HEK293T (cell line): Measurements from ENCODE around the gene KCND3.

Source experiments
- CTCF ChIA-PET: fragments of 350-600 bp; formaldehyde crosslinking; extraction: SDS; loops from one replicate; lab custom pipeline; 2021; ENCODE audit warnings: antibody characterized with exemption, inconsistent platforms; lab: Yijun Ruan, JAX
- POLR2A ChIA-PET: fragments of 350-600 bp; formaldehyde crosslinking; extraction: SDS; loops from one replicate; lab custom pipeline; 2020; ENCODE audit warnings: antibody characterized with exemption, inconsistent platforms; lab: Yijun Ruan, JAX
- DNase-seq: peaks from one replicate; pipeline ENCODE4 v3.0.0; 2012; ENCODE audit warnings: mixed read lengths; ENCODE audit errors: extremely low spot score
- ARNT ChIP-seq: fragments of 450-650 bp; IDR thresholded peaks from 2 replicates; pipeline ENCODE4 v1.6.1; 2017; ENCODE audit warnings: mild to moderate bottlenecking
- BHLHE40 ChIP-seq: fragments of 450-650 bp; IDR thresholded peaks from 2 replicates; pipeline ENCODE4 v1.6.1; 2016; ENCODE audit warnings: mild to moderate bottlenecking, moderate library complexity, borderline replicate concordance
- CTBP1 ChIP-seq: fragments of 450-650 bp; IDR thresholded peaks from 2 replicates; pipeline ENCODE4 v1.6.1; 2016; ENCODE audit warnings: borderline replicate concordance
- ELF4 ChIP-seq: fragments of 450-650 bp; IDR thresholded peaks from 2 replicates; pipeline ENCODE4 v1.6.1; 2017; ENCODE audit warnings: antibody characterized with exemption
- FOXA1 ChIP-seq: fragments of 450-650 bp; IDR thresholded peaks from 2 replicates; pipeline ENCODE4 v1.6.1; 2016; ENCODE audit warnings: mild to moderate bottlenecking
- FOXK2 ChIP-seq: fragments of 450-650 bp; IDR thresholded peaks from 2 replicates; pipeline ENCODE4 v1.6.1; 2016; ENCODE audit warnings: mild to moderate bottlenecking
- FOXM1 ChIP-seq: fragments of 450-650 bp; IDR thresholded peaks from 2 replicates; pipeline ENCODE4 v1.6.1; 2017; ENCODE audit warnings: mild to moderate bottlenecking, borderline replicate concordance
- HDGF ChIP-seq: fragments of 450-650 bp; IDR thresholded peaks from 2 replicates; pipeline ENCODE4 v1.6.1; 2017; ENCODE audit warnings: antibody characterized with exemption, borderline replicate concordance
- L3MBTL2 ChIP-seq: fragments of 450-650 bp; conservative IDR thresholded peaks from 2 replicates; pipeline ENCODE4 v1.6.1; 2016; ENCODE audit warnings: mild to moderate bottlenecking
- LEF1 ChIP-seq: fragments of 450-650 bp; IDR thresholded peaks from 2 replicates; pipeline ENCODE4 v1.6.1; 2017; ENCODE audit warnings: mild to moderate bottlenecking, borderline replicate concordance
- NFRKB ChIP-seq: fragments of 450-650 bp; IDR thresholded peaks from 2 replicates; pipeline ENCODE4 v1.6.1; 2016; ENCODE audit warnings: mild to moderate bottlenecking, moderate library complexity
- SP1 ChIP-seq: fragments of 450-650 bp; IDR thresholded peaks from 2 replicates; pipeline ENCODE4 v1.6.1; 2017
- SUZ12 ChIP-seq: fragments of 450-650 bp; IDR thresholded peaks from 2 replicates; pipeline ENCODE4 v1.6.1; 2016; ENCODE audit warnings: mild to moderate bottlenecking
- TARDBP ChIP-seq: fragments of 450-650 bp; IDR thresholded peaks from 2 replicates; pipeline ENCODE4 v1.6.1; 2016
- ZNF384 ChIP-seq: fragments of 450-650 bp; IDR thresholded peaks from 2 replicates; pipeline ENCODE4 v1.6.1; 2016
- TF ChIP-seq, protein P1 (sequence below): fragments of 450-650 bp; IDR thresholded peaks from 2 replicates; pipeline ENCODE4 v1.6.1; 2016

The KCND3 gene

DNA sequence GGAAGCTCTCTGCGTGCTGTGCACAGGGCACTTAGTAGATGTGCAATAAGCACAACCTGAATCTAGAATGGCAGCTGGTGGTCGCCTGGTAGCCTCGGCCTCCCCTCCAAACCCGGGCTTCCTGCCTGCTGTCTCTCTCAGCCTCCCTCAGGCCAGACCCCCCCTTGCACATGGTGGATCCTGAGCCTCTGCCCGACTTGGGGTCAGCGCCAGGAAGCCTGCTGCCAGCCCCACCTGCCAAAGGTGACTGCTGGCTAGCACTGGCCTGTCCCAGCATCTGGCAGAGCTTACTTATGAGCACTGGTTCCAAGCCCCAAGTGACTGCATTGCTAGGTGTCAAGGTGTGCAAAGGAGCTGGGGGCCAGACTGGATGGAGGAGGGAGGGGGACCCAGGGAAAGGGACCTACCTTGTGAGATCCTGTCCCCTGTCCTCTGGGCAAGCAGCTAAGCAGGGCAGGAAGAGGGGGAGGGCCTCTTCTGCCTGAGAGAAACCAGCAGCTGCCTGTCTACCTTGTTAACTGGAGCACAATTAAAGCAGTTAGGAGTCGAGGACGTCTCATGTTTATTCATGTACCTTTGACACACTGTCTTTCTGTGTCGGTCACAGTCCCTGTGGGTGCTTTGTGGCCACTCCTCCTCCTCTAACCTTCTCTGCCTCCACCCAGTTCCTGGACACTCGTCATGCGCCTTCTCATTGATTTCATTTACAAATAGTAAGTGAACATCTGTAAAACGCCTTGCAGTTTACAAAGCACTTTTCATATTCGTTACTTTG, 132.9 kb downstream of the KCND3 start:
- DNase-seq, result no peak
- TF ChIP-seq TARDBP (no peak), FOXK2 (no peak), HDGF (no peak), NFRKB (no peak), BHLHE40 (no peak), SUZ12 (no peak), ARNT (no peak), LEF1 (no peak), SP1 (no peak), CTBP1 (no peak), ELF4 (no peak), L3MBTL2 (no peak), ZNF384 (no peak), FOXM1 (no peak)
- TF ChIP-seq, protein P1, sequence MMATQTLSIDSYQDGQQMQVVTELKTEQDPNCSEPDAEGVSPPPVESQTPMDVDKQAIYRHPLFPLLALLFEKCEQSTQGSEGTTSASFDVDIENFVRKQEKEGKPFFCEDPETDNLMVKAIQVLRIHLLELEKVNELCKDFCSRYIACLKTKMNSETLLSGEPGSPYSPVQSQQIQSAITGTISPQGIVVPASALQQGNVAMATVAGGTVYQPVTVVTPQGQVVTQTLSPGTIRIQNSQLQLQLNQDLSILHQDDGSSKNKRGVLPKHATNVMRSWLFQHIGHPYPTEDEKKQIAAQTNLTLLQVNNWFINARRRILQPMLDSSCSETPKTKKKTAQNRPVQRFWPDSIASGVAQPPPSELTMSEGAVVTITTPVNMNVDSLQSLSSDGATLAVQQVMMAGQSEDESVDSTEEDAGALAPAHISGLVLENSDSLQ, result no peak
- POLR2A ChIA-PET, result no interaction called here
- CTCF ChIA-PET, result no interaction called here

DNA sequence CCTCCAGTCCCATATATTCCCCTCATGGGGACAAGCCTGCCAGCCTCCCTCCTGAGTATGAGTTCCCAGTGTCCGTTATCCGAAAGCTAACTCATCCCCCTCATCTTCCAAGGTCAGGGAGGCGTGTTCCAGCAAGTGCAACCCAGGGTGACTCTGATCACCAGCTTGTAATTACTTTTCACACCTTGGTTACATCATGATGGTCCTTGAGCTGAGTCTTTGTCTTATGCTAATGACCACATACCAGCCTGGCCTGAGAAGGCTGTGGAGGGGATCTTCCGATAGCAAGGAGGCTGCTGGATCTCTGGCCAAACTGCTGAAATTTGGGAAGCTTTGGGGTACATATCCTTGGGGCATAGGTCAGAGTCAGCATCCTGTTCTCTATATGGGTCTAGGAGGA, 134.2 kb downstream of the KCND3 start:
- ChIA-PET CTCF (no interaction called here), POLR2A (no interaction called here)
- TF ChIP-seq L3MBTL2 (no peak), ZNF384 (no peak), SUZ12 (no peak), HDGF (no peak), BHLHE40 (no peak), ELF4 (no peak)
- TF ChIP-seq, protein P1, result no peak
- no peak for DNase-seq

DNA sequence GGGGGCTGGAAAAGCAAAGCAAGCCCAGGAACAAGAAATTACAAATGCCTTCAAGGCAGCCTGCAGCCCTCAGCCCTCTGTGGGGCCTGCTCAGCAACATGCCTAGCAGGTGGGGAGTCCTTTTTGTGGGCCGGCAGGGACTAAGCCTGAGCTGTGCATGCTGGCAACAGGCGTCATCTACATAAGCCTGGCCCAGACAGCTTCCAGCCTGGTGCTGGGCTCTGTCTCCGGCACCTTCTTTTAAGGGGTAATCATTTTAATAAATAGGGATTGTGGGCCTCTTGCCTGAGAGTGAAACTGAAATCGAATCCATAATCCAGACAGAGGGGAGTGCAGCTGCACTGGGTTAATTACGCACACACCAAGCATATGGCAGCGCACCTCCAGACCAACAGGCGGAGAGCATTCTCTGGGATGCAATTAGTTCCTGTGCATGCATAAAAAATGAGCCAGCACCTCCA, 137.2 kb downstream of the KCND3 start:
- CTCF ChIA-PET, result interaction anchor here (0.6 kb wide), 1 partner anchor 682 kb away, joined by 3 read pairs; no protein-coding TSS in a partner anchor
- no peak for TF ChIP-seq CTBP1
- no peak for TF ChIP-seq LEF1
- POLR2A ChIA-PET, result no interaction called here
- no peak for DNase-seq

DNA sequence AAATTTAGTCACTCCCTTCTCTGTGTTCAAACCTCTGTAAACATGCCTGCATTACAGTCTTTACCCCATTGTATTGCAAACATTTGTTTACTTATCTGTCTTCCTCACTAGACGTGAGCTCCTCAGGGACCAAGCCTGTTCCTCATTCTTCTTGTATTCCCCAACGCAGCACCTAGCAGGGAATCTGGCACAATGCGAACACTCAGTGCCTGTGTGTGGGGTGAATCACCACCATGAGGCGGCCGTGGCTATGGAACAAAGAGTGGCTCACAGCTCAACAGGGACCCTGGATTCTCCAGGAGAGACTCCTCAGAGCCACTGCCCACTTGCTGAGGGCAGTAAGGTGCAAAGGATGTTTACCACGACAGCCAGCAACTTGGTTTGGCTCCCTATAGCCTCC, 137.9 kb downstream of the KCND3 start:
- CTCF ChIA-PET, result interaction anchor here (0.6 kb wide), 1 partner anchor 681 kb away, joined by 3 read pairs; no protein-coding TSS in a partner anchor
- no peak for DNase-seq
- TF ChIP-seq ZNF384 (no peak), FOXK2 (no peak), ARNT (no peak), HDGF (no peak), SP1 (no peak), TARDBP (no peak), FOXA1 (no peak), ELF4 (no peak), LEF1 (no peak), L3MBTL2 (no peak), NFRKB (no peak), BHLHE40 (no peak), FOXM1 (no peak)
- TF ChIP-seq, protein P1, result no peak
- POLR2A ChIA-PET, result no interaction called here

DNA sequence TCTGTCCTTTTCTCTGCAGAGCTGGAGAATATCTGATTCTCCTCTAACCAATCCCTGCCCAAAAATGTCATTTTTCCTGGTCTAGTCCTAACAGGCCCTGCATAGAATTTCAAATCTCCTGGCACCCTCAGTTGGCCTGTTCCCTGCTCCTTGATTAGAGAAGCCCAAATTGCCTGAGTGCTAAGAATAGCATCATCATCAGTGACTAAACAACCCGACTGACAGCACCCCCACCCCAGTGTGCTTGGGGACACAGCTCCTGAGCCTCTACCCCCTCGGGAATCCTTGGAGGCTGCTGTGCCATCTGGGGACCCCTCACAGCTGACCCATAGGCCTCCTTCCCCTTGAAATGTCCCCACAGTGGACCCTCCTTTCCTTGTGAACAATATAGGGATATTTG, 139.4 kb downstream of the KCND3 start:
- POLR2A ChIA-PET, result no interaction called here
- CTCF ChIA-PET, result no interaction called here
- TF ChIP-seq TARDBP, result no peak
- no peak for TF ChIP-seq SUZ12
- TF ChIP-seq HDGF, result no peak
- no peak for TF ChIP-seq ARNT
- no peak for TF ChIP-seq ZNF384
- no peak for TF ChIP-seq BHLHE40
- no peak for TF ChIP-seq FOXM1
- no peak for TF ChIP-seq LEF1
- TF ChIP-seq SP1, result no peak
- TF ChIP-seq L3MBTL2, result no peak
- no peak for TF ChIP-seq ELF4
- TF ChIP-seq FOXK2, result no peak
- no peak for TF ChIP-seq NFRKB
- TF ChIP-seq, protein P1, result no peak
- TF ChIP-seq FOXA1, result no peak
- no peak for DNase-seq
